DOHH2 (cell line): ENCODE measurements around the gene GPHN.

ENCODE experiments used
- H3F3A ChIP-seq: fragments of 200-600 bp; sonication (generic), shearing (Covaris generic); 2 replicates; pipeline ENCODE4 v1.6.0; 2016; ENCODE audit warnings: antibody characterized with exemption, mild to moderate bottlenecking; ENCODE audit not compliant: control insufficient read depth, insufficient read depth
- H3K27ac ChIP-seq: fragments of 200-600 bp; sonication (generic); 2 replicates; pipeline ENCODE4 v1.5.1; 2014; ENCODE audit warnings: low read depth, mild to moderate bottlenecking, low read length, moderate library complexity
- H3K27me3 ChIP-seq: fragments of 200-600 bp; sonication (generic); 2 replicates; pipeline ENCODE4 v1.6.1; 2014; ENCODE audit warnings: mild to moderate bottlenecking, low read length, mixed read lengths; ENCODE audit not compliant: control insufficient read depth
- H3K36me3 ChIP-seq: fragments of 200-600 bp; sonication (generic); 2 replicates; pipeline ENCODE4 v1.6.1; 2014; ENCODE audit warnings: mild to moderate bottlenecking, low read length, moderate library complexity, mixed read lengths; ENCODE audit not compliant: control insufficient read depth
- H3K4me1 ChIP-seq: fragments of 200-600 bp; sonication (generic); 2 replicates; pipeline ENCODE4 v1.6.1; 2014; ENCODE audit warnings: mild to moderate bottlenecking, low read length, mixed read lengths; ENCODE audit not compliant: control insufficient read depth
- H3K4me2 ChIP-seq: fragments of 200-600 bp; sonication (generic); 2 replicates; pipeline ENCODE4 v1.6.0; 2014; ENCODE audit warnings: mild to moderate bottlenecking, low read length, moderate library complexity
- H3K4me3 ChIP-seq: fragments of 200-600 bp; sonication (generic); 2 replicates; pipeline ENCODE4 v1.5.1; 2014; ENCODE audit warnings: mild to moderate bottlenecking, low read length, mixed read lengths
- H3K79me2 ChIP-seq: fragments of 200-600 bp; sonication (generic); 2 replicates; pipeline ENCODE4 v1.6.1; 2014; ENCODE audit warnings: mild to moderate bottlenecking, low read length, mixed read lengths; ENCODE audit not compliant: control insufficient read depth
- H3K9me2 ChIP-seq: fragments of 200-600 bp; sonication (generic); replicated peaks from 2 replicates; pipeline ENCODE4 v1.6.1; 2014; ENCODE audit warnings: mild to moderate bottlenecking, low read length, mixed read lengths; ENCODE audit not compliant: control insufficient read depth
- H3K9me3 ChIP-seq: fragments of 200-600 bp; sonication (generic); 2 replicates; pipeline ENCODE4 v1.6.1; 2014; ENCODE audit warnings: antibody characterized with exemption, low read length, mixed read lengths; ENCODE audit not compliant: control insufficient read depth, insufficient read depth
- H4K20me1 ChIP-seq: fragments of 200-600 bp; sonication (generic); 2 replicates; pipeline ENCODE4 v1.6.0; 2014; ENCODE audit warnings: low read depth, mild to moderate bottlenecking, antibody characterized with exemption, low read length, moderate library complexity; ENCODE audit not compliant: control insufficient read depth, insufficient read depth
- EZH2phosphoT487 ChIP-seq: fragments of 200-600 bp; sonication (generic); IDR thresholded peaks from 2 replicates; pipeline ENCODE4 v1.6.1; 2017; ENCODE audit warnings: borderline replicate concordance, mild to moderate bottlenecking, antibody characterized with exemption, low read length, moderate library complexity, mixed read lengths
- TF ChIP-seq, protein P1 (sequence below): fragments of 200-600 bp; sonication (generic); IDR thresholded peaks from one replicate; pipeline ENCODE4 v1.5.1; 2014; ENCODE audit warnings: antibody characterized with exemption, mild to moderate bottlenecking, low read depth, low read length; ENCODE audit not compliant: poor library complexity, severe bottlenecking

GPHN gene

DNA sequence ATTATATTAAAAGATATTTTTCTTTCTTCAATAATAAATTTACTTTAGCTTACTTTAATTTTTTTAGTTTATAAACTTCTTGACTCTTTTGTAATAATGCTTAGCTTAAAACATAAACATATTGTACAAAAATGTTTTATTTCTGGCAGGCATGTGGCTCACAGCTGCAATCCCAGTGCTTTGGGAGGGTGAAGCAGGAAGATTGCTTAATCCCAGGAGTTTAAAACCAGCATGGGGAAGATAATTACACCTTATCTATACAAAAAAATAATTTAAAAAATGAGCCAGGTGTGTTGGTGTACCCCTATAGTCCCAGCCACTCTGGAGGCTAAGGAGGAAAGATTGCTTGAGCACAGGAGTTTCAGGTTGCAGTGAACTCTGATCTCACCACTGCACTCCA lies 120.7 kb downstream of the GPHN start:
- Histone ChIP-seq H3K27me3 (no peaks in the 10 kb centered on the region), H3K9me3 (no peaks in the 10 kb centered on the region), H3K27ac (no peak overlapping the region), H3K4me1 (no peaks in the 10 kb centered on the region), H3F3A (no peaks in the 10 kb centered on the region), H4K20me1 (peaks cover 3% of the 10 kb centered on the region; the same call in 1 of the 2 replicates), H3K79me2 (peaks cover 73% of the 10 kb centered on the region), H3K9me2 (no peaks in the 10 kb centered on the region), H3K36me3 (no peaks in the 10 kb centered on the region), H3K4me2 (no peak overlapping the region), H3K4me3 (no peak overlapping the region)
- TF ChIP-seq, protein P1, sequence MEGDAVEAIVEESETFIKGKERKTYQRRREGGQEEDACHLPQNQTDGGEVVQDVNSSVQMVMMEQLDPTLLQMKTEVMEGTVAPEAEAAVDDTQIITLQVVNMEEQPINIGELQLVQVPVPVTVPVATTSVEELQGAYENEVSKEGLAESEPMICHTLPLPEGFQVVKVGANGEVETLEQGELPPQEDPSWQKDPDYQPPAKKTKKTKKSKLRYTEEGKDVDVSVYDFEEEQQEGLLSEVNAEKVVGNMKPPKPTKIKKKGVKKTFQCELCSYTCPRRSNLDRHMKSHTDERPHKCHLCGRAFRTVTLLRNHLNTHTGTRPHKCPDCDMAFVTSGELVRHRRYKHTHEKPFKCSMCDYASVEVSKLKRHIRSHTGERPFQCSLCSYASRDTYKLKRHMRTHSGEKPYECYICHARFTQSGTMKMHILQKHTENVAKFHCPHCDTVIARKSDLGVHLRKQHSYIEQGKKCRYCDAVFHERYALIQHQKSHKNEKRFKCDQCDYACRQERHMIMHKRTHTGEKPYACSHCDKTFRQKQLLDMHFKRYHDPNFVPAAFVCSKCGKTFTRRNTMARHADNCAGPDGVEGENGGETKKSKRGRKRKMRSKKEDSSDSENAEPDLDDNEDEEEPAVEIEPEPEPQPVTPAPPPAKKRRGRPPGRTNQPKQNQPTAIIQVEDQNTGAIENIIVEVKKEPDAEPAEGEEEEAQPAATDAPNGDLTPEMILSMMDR = no peak
- no peak for TF ChIP-seq EZH2phosphoT487

DNA sequence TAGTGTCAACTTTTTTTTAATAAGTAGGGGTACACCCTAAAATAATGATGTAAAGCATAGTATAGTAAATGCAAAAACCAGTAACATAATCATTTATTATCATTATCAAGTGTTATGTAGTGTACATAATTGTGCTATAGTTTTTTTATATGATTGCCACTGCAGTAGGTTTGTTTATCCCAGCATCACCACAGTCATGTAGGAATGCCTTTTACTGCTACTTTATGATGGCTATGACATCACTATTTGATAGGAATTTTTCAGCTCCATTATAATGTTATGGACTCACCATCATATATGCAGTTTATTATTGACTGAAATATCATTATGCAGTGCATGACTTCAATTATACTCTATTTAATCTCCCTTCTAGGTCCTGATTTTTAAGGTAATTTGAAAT lies 121.6 kb downstream of the GPHN start:
- no peaks in the 10 kb centered on the region for H3K9me2 ChIP-seq
- H3F3A ChIP-seq = no peaks in the 10 kb centered on the region
- H3K27me3 ChIP-seq = no peaks in the 10 kb centered on the region
- H3K4me2 ChIP-seq = no peak overlapping the region
- no peaks in the 10 kb centered on the region for H3K9me3 ChIP-seq
- H4K20me1 ChIP-seq = peaks cover 3% of the 10 kb centered on the region; the same call in 1 of the 2 replicates
- H3K36me3 ChIP-seq = no peaks in the 10 kb centered on the region
- H3K27ac ChIP-seq = no peak overlapping the region
- TF ChIP-seq, protein P1 = no peak
- no peak for TF ChIP-seq EZH2phosphoT487
- peaks cover 73% of the 10 kb centered on the region for H3K79me2 ChIP-seq
- H3K4me1 ChIP-seq = no peaks in the 10 kb centered on the region
- H3K4me3 ChIP-seq = no peak overlapping the region

DNA sequence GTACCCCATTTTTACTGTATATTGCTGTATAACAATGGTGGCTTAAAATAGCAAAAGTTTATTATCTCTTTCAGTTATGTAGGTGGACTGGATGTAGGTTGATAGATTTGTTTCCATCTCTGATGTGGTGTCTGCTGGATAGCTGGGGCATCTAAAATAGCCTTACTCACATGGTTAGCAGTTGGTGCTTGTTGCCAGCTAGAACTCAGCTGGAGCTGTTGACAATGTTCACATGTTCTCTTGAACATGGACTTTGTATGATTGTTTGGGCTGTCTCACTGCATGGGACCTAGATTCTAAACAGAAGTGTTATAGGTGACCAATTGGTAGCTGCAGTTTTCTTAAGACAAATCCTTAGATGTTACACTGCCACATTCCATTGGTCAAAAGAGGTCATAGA lies 126.9 kb downstream of the GPHN start:
- Histone ChIP-seq H3K4me3 (no peak overlapping the region), H4K20me1 (no peaks in the 10 kb centered on the region), H3K36me3 (no peaks in the 10 kb centered on the region), H3K27me3 (no peaks in the 10 kb centered on the region), H3K9me2 (no peaks in the 10 kb centered on the region), H3F3A (no peaks in the 10 kb centered on the region), H3K79me2 (peaks cover 74% of the 10 kb centered on the region), H3K9me3 (no peaks in the 10 kb centered on the region), H3K4me2 (no peak overlapping the region), H3K27ac (no peak overlapping the region), H3K4me1 (no peaks in the 10 kb centered on the region)
- no peak for TF ChIP-seq EZH2phosphoT487
- TF ChIP-seq, protein P1 = no peak
